ENCODE measurements around the gene RALGAPA2. TPM values are rescaled to one million over a fixed set of nuclear protein-coding genes. Genes with fewer than 3 reads are reported as not detected.
A peak's percentile ranks its signal among the peaks of the same experiment; 100 is the strongest.

Gene RALGAPA2
- total RNA-seq, result 66.7 TPM
- polyA plus RNA-seq (ENCODE audit: insufficient read depth, low read depth, low replicate concordance), result 5.9 TPM
- long read RNA-seq, donor 1, partial matches to known transcripts, result 12 of 12 reads
- long read RNA-seq, donor 1, other reads (novel, unspliced or antisense), result 0 of 12 reads
- long read RNA-seq, donor 2, result 0 reads
- long read RNA-seq, donor 3, result 0 reads
- long read RNA-seq, donor 4, full-length matches to known transcripts, result 1 of 1 reads
- long read RNA-seq, donor 4, partial matches to known transcripts, result 0 of 1 reads
- long read RNA-seq, donor 4, other reads (novel, unspliced or antisense), result 0 of 1 reads
- long read RNA-seq, donor 5, result 0 reads
- long read RNA-seq, donor 6, result 0 reads
- long read RNA-seq, donor 7, partial matches to known transcripts, result 10 of 31 reads
- long read RNA-seq, donor 7, other reads (novel, unspliced or antisense), result 21 of 31 reads
- long read RNA-seq, donor 8, result 0 reads
- long read RNA-seq, donor 9, result 0 reads
- long read RNA-seq, donor 10, result 0 reads

GRCh38 chr20:20712474-20713243 lies at the start of gene RALGAPA2:
TSS of gene RALGAPA2 (minus strand) at chr20:20712644. CDS start at chr20:20712480, 164 bp downstream.
- peak; percentile 22 for TF ChIP-seq CTCF (IDR thresholded peaks at IDR 0.05; ENCODE audit: borderline replicate concordance, extremely low read depth, insufficient read depth)
- peak within 1 kb of the TSS; percentile 50 to 72 (median 68) for H3K9ac ChIP-seq (ENCODE audit: low read length in 3 of 3)
- no peaks in the 10 kb centered on the region for H3K36me3 ChIP-seq (ENCODE audit: control insufficient read depth in 2 of 3, insufficient read depth in 3 of 3, low read length in 3 of 3)
- DNase-seq (peak; percentile 99 to 100 (median 99)), FAIRE-seq (no peak)
- no peaks in the 10 kb centered on the region for H3K9me3 ChIP-seq (ENCODE audit: control insufficient read depth in 2 of 3, insufficient read depth in 1 of 3, low read length in 3 of 3)
- peaks cover 0 to 10% (median 2%) of the 10 kb centered on the region in 3 donors for H3K4me1 ChIP-seq (ENCODE audit: control insufficient read depth in 2 of 3, insufficient read depth in 2 of 3, low read depth in 1 of 3, low read length in 3 of 3)
- no peaks in the 10 kb centered on the region for H3K27me3 ChIP-seq (ENCODE audit: control insufficient read depth, insufficient read depth, low read length)
- H3K4me3 ChIP-seq (ENCODE audit: low read length in 3 of 3), result peak within 1 kb of the TSS; percentile 59 to 75 (median 62)
- intact Hi-C loops (cut with DNase I), result no loop called here
- H3K27ac ChIP-seq (ENCODE audit: low read depth in 2 of 2, low read length in 2 of 2), result peak within 1 kb of the TSS; percentile 93 to 97

GRCh38 chr20:20761301-20761700 lies 48.9 kb upstream of the RALGAPA2 start:
- TF ChIP-seq CTCF (IDR thresholded peaks at IDR 0.05; ENCODE audit: borderline replicate concordance, extremely low read depth, insufficient read depth), result no peak
- FAIRE-seq (no peak), DNase-seq (no peak)
- Histone ChIP-seq H3K9me3 (ENCODE audit: control insufficient read depth in 2 of 3, insufficient read depth in 1 of 3, low read length in 3 of 3) (no peaks in the 10 kb centered on the region), H3K36me3 (ENCODE audit: control insufficient read depth in 2 of 3, insufficient read depth in 3 of 3, low read length in 3 of 3) (no peaks in the 10 kb centered on the region), H3K9ac (ENCODE audit: low read length in 3 of 3) (no peak overlapping the region), H3K27ac (ENCODE audit: low read depth in 2 of 2, low read length in 2 of 2) (no peak overlapping the region), H3K4me1 (ENCODE audit: control insufficient read depth in 2 of 3, insufficient read depth in 2 of 3, low read depth in 1 of 3, low read length in 3 of 3) (peaks cover 0 to 4% (median 0%) of the 10 kb centered on the region in 3 donors), H3K4me3 (ENCODE audit: low read length in 3 of 3) (no peak overlapping the region), H3K27me3 (ENCODE audit: control insufficient read depth, insufficient read depth, low read length) (no peaks in the 10 kb centered on the region)
- intact Hi-C loops (cut with DNase I), result no loop called here

- intact Hi-C loops (cut with DNase I), result no loop called here
- no peak for TF ChIP-seq CTCF (IDR thresholded peaks at IDR 0.05; ENCODE audit: borderline replicate concordance, extremely low read depth, insufficient read depth)
- peak; percentile 68 for FAIRE-seq
- H3K4me3 ChIP-seq (ENCODE audit: low read length in 3 of 3), result no peak overlapping the region
- no peaks in the 10 kb centered on the region for H3K36me3 ChIP-seq (ENCODE audit: control insufficient read depth in 2 of 3, insufficient read depth in 3 of 3, low read length in 3 of 3)
- H3K9ac ChIP-seq (ENCODE audit: low read length in 3 of 3), result no peak overlapping the region
- H3K27me3 ChIP-seq (ENCODE audit: control insufficient read depth, insufficient read depth, low read length), result no peaks in the 10 kb centered on the region
- no peaks in the 10 kb centered on the region for H3K9me3 ChIP-seq (ENCODE audit: control insufficient read depth in 2 of 3, insufficient read depth in 1 of 3, low read length in 3 of 3)
- H3K27ac ChIP-seq (ENCODE audit: low read depth in 2 of 2, low read length in 2 of 2), result peak overlapping the region in 1 of 2 donors; percentile 27
- peak in 1 of 5 donors; percentile 17 for DNase-seq
- H3K4me1 ChIP-seq (ENCODE audit: control insufficient read depth in 2 of 3, insufficient read depth in 2 of 3, low read depth in 1 of 3, low read length in 3 of 3), result peaks cover 0 to 4% (median 0%) of the 10 kb centered on the region in 3 donors
Observed at GRCh38 chr20:20759132-20759531, 46.7 kb upstream of the RALGAPA2 start.

Data from kidney (tissue), 22 donors.